Neural cell (in vitro differentiated cells): ENCODE data around the gene CACNA1B.

ENCODE experiments used
- EP300 ChIP-seq: fragments of 450-650 bp; conservative IDR thresholded peaks from 2 replicates; pipeline ENCODE4 v1.6.1; 2014; ENCODE audit warnings: antibody characterized with exemption, mild to moderate bottlenecking, moderate library complexity; ENCODE audit not compliant: poor library complexity, severe bottlenecking
- EZH2 ChIP-seq: fragments of 200-600, 300-800 bp; shearing (Covaris generic), sonication (generic); IDR thresholded peaks from 2 replicates; pipeline ENCODE4 v1.6.1; 2014; ENCODE audit warnings: antibody characterized with exemption, low read length, borderline replicate concordance, mild to moderate bottlenecking; ENCODE audit not compliant: insufficient read depth, poor library complexity, severe bottlenecking
- POLR2AphosphoS5 ChIP-seq: IDR thresholded peaks from 2 replicates; pipeline ENCODE4 v1.6.1; 2012
- RAD21 ChIP-seq: fragments of 450-650 bp; conservative IDR thresholded peaks from 2 replicates; pipeline ENCODE4 v1.6.1; 2014; ENCODE audit warnings: antibody characterized with exemption, mild to moderate bottlenecking, moderate library complexity
- REST ChIP-seq: IDR thresholded peaks from 2 replicates; pipeline ENCODE4 v1.6.1; 2012; ENCODE audit warnings: borderline replicate concordance
- SMC3 ChIP-seq: fragments of 450-650 bp; conservative IDR thresholded peaks from 2 replicates; pipeline ENCODE4 v1.6.1; 2014; ENCODE audit warnings: antibody characterized with exemption, mild to moderate bottlenecking, moderate library complexity; ENCODE audit not compliant: poor library complexity
- TAF1 ChIP-seq: IDR thresholded peaks from 2 replicates; pipeline ENCODE4 v1.6.1; 2012; ENCODE audit warnings: low read depth
- TF ChIP-seq, protein P1 (sequence below): fragments of 450-650 bp; IDR thresholded peaks from 2 replicates; pipeline ENCODE4 v1.5.1; 2014; ENCODE audit warnings: antibody characterized with exemption, mild to moderate bottlenecking, moderate library complexity; ENCODE audit not compliant: poor library complexity, severe bottlenecking

DNA sequence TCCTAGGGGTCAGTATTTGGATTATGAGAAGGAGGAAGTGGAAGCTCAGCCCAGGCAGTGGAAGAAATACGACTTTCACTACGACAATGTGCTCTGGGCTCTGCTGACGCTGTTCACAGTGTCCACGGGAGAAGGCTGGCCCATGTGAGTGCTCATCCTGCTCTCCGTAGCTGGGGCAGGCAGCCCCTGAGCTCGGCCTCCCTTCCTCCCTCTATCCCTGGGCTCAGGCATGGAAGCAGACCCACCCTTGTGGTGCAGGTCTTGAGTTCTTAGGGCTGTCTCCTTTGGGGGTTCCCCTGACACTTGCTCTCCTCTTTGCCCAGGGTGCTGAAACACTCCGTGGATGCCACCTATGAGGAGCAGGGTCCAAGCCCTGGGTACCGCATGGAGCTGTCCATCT, 180.1 kb downstream of the CACNA1B start:
- TF ChIP-seq, protein P1, sequence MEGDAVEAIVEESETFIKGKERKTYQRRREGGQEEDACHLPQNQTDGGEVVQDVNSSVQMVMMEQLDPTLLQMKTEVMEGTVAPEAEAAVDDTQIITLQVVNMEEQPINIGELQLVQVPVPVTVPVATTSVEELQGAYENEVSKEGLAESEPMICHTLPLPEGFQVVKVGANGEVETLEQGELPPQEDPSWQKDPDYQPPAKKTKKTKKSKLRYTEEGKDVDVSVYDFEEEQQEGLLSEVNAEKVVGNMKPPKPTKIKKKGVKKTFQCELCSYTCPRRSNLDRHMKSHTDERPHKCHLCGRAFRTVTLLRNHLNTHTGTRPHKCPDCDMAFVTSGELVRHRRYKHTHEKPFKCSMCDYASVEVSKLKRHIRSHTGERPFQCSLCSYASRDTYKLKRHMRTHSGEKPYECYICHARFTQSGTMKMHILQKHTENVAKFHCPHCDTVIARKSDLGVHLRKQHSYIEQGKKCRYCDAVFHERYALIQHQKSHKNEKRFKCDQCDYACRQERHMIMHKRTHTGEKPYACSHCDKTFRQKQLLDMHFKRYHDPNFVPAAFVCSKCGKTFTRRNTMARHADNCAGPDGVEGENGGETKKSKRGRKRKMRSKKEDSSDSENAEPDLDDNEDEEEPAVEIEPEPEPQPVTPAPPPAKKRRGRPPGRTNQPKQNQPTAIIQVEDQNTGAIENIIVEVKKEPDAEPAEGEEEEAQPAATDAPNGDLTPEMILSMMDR: no peak
- no peak for TF ChIP-seq REST
- TF ChIP-seq SMC3: no peak
- TF ChIP-seq EP300: no peak
- TF ChIP-seq EZH2: no peak
- TF ChIP-seq TAF1: no peak
- no peak for TF ChIP-seq POLR2AphosphoS5
- TF ChIP-seq RAD21: no peak
